ENCODE data around the gene ADAT3. TPM values are rescaled to one million over a fixed set of nuclear protein-coding genes. Genes with fewer than 3 reads are reported as not detected.

ADAT3 gene
- total and polyA plus RNA-seq, 4 donors, result 1.3 to 3.3 (median 2.1) TPM

- peaks cover 0 to 11% (median 2%) of the 10 kb centered on the region in 4 donors for H3K36me3 ChIP-seq (ENCODE audit: control insufficient read depth in 4 of 4, insufficient read depth in 3 of 4, low read depth in 1 of 4, low read length in 3 of 4)
- 93% methylated on average over 21 of the region's 21 CpGs for WGBS
- no peaks in the 10 kb centered on the region for H3K9me3 ChIP-seq (ENCODE audit: control insufficient read depth in 4 of 4, low read length in 3 of 4)
- no peak overlapping the region for H3K9ac ChIP-seq (ENCODE audit: low read depth in 1 of 2, low read length in 2 of 2)
- no peaks in the 10 kb centered on the region for H3K4me1 ChIP-seq (ENCODE audit: control insufficient read depth in 4 of 4, insufficient read depth in 4 of 4, low read length in 3 of 4)
- DNase-seq (ENCODE audit: low spot score), result no peak
- H3K4me3 ChIP-seq (ENCODE audit: low read depth in 1 of 3, low read length in 3 of 3), result no peak overlapping the region
- H3K27ac ChIP-seq (ENCODE audit: low read depth in 1 of 2, low read length in 2 of 2), result no peak overlapping the region
- no peaks in the 10 kb centered on the region for H3K27me3 ChIP-seq (ENCODE audit: control insufficient read depth in 4 of 4, insufficient read depth in 4 of 4, low read length in 3 of 4)
- TF ChIP-seq NR2F2 (IDR thresholded peaks at IDR 0.05) (no peak), CTCF (IDR thresholded peaks at IDR 0.05; ENCODE audit: low read depth, low read length, missing input control) (no peak), RAD21 (IDR thresholded peaks at IDR 0.05) (no peak), YY1 (IDR thresholded peaks at IDR 0.05) (no peak), MAX (IDR thresholded peaks at IDR 0.05) (no peak), JUND (IDR thresholded peaks at IDR 0.05) (no peak)
These were observed 47.4 kb downstream of the ADAT3 start for GRCh38 chr19:1952635-1953034.

GRCh38 chr19:1953037-1953436, 47.8 kb downstream of the ADAT3 start:
- 97% methylated on average over 19 of the region's 19 CpGs for WGBS
- H3K27ac ChIP-seq (ENCODE audit: low read depth in 1 of 2, low read length in 2 of 2), result no peak overlapping the region
- no peak overlapping the region for H3K4me3 ChIP-seq (ENCODE audit: low read depth in 1 of 3, low read length in 3 of 3)
- no peaks in the 10 kb centered on the region for H3K4me1 ChIP-seq (ENCODE audit: control insufficient read depth in 4 of 4, insufficient read depth in 4 of 4, low read length in 3 of 4)
- H3K27me3 ChIP-seq (ENCODE audit: control insufficient read depth in 4 of 4, insufficient read depth in 4 of 4, low read length in 3 of 4), result no peaks in the 10 kb centered on the region
- H3K9me3 ChIP-seq (ENCODE audit: control insufficient read depth in 4 of 4, low read length in 3 of 4), result no peaks in the 10 kb centered on the region
- DNase-seq (ENCODE audit: low spot score), result no peak
- H3K9ac ChIP-seq (ENCODE audit: low read depth in 1 of 2, low read length in 2 of 2), result no peak overlapping the region
- H3K36me3 ChIP-seq (ENCODE audit: control insufficient read depth in 4 of 4, insufficient read depth in 3 of 4, low read depth in 1 of 4, low read length in 3 of 4), result peaks cover 0 to 10% (median 2%) of the 10 kb centered on the region in 4 donors
- TF ChIP-seq TAF1 (conservative IDR thresholded peaks at IDR 0.05) (no peak), FOXA2 (IDR thresholded peaks at IDR 0.05) (no peak), EGR1 (IDR thresholded peaks at IDR 0.05; ENCODE audit: low read depth in 2 of 2) (no peak), NR2F2 (IDR thresholded peaks at IDR 0.05) (no peak), GABPA (IDR thresholded peaks at IDR 0.05 in 1 of 2, conservative IDR thresholded peaks at IDR 0.05 in 1 of 2) (no peak), RAD21 (IDR thresholded peaks at IDR 0.05) (no peak), YY1 (IDR thresholded peaks at IDR 0.05) (no peak), CTCF (IDR thresholded peaks at IDR 0.05; ENCODE audit: low read depth, low read length, missing input control) (no peak), HNF4G (IDR thresholded peaks at IDR 0.05) (no peak), SP1 (IDR thresholded peaks at IDR 0.05) (no peak), ZBTB33 (IDR thresholded peaks at IDR 0.05) (no peak), RXRA (IDR thresholded peaks at IDR 0.05) (no peak), MAX (IDR thresholded peaks at IDR 0.05) (no peak)
